HepG2 (cell line): ENCODE results near the gene TTC28. TPM values are rescaled to one million over a fixed set of nuclear protein-coding genes. Genes with fewer than 3 reads are reported as not detected.
A peak's percentile ranks its signal among the peaks of the same experiment; 100 is the strongest.

Experiments
- ARNTL ChIP-seq: sonication (generic); formaldehyde crosslinking; IDR thresholded peaks from 2 replicates; pipeline ENCODE4 v1.4.0; 2020; ENCODE audit warnings: mild to moderate bottlenecking, missing genetic modification reagents
- ATF7-NPFF ChIP-seq: sonication (generic); formaldehyde crosslinking; IDR thresholded peaks from 2 replicates; pipeline ENCODE4 v1.8.1; 2023; ENCODE audit warnings: mild to moderate bottlenecking, low read depth, missing genetic modification reagents, moderate library complexity
- BORCS8-MEF2B ChIP-seq: sonication (generic); formaldehyde crosslinking; IDR thresholded peaks from 2 replicates; pipeline ENCODE4 v1.8.0; 2022; ENCODE audit warnings: mild to moderate bottlenecking, missing genetic modification reagents
- IRF2 ChIP-seq: IDR thresholded peaks from 2 replicates; pipeline ENCODE4 v1.6.1; 2018; ENCODE audit warnings: missing genetic modification reagents, missing compliant biosample characterization
- KDM5B ChIP-seq: sonication (generic); formaldehyde crosslinking; IDR thresholded peaks from 2 replicates; pipeline ENCODE4 v1.4.0; 2020; ENCODE audit warnings: missing genetic modification reagents, mild to moderate bottlenecking, borderline replicate concordance
- MEIS2 ChIP-seq: sonication (generic); formaldehyde crosslinking; IDR thresholded peaks from 2 replicates; pipeline ENCODE4 v1.9.0; 2021; ENCODE audit warnings: mild to moderate bottlenecking, missing genetic modification reagents
- MIER3 ChIP-seq: IDR thresholded peaks from 2 replicates; pipeline ENCODE4 v1.6.1; 2016; ENCODE audit warnings: missing compliant biosample characterization, borderline replicate concordance
- MXD3 ChIP-seq: IDR thresholded peaks from 2 replicates; pipeline ENCODE4 v1.6.1; 2016; ENCODE audit warnings: mild to moderate bottlenecking, missing biosample characterization, missing genetic modification reagents
- PRDM4 ChIP-seq: sonication (generic); formaldehyde crosslinking; IDR thresholded peaks from 2 replicates; pipeline ENCODE4 v1.9.0; 2021; ENCODE audit warnings: missing genetic modification reagents, borderline replicate concordance
- SOX13 ChIP-seq, 3 experiments: fragments of 450-650 bp in 1 of 3; sonication (generic) in 1 of 3; formaldehyde crosslinking in 1 of 3; IDR thresholded peaks in 2 of 3; conservative IDR thresholded peaks in 1 of 3; 2 replicates each; pipeline versions ENCODE4 v1.5.0 to v1.6.1; 2016 to 2020; ENCODE audit warnings: antibody characterized with exemption in 1 of 3, mild to moderate bottlenecking in 1 of 3, missing compliant biosample characterization in 1 of 3, missing genetic modification reagents in 1 of 3, moderate library complexity in 1 of 3
- TCF12 ChIP-seq, 2 experiments: fragments of 450-650 bp in 1 of 2; sonication (generic) in 1 of 2; formaldehyde crosslinking in 1 of 2; IDR thresholded peaks; 2 replicates each; pipeline versions ENCODE4 v1.6.1 to v1.8.0; 2017 to 2022; ENCODE audit warnings: antibody characterized with exemption in 1 of 2, mild to moderate bottlenecking in 1 of 2, missing genetic modification reagents in 1 of 2, moderate library complexity in 1 of 2
- ZFP36L1 ChIP-seq: sonication (generic); formaldehyde crosslinking; IDR thresholded peaks from 2 replicates; pipeline ENCODE4 v1.8.0; 2022; ENCODE audit warnings: mild to moderate bottlenecking, missing genetic modification reagents, moderate library complexity
- ZNF251 ChIP-seq: sonication (generic); formaldehyde crosslinking; IDR thresholded peaks from 2 replicates; pipeline ENCODE4 v1.9.0; 2021; ENCODE audit warnings: mild to moderate bottlenecking, missing genetic modification reagents
- ZNF282 ChIP-seq: fragments of 450-650 bp; IDR thresholded peaks from 2 replicates; pipeline ENCODE4 v1.6.1; 2018; ENCODE audit not compliant: partially characterized antibody
- ZNF878 ChIP-seq: sonication (generic); formaldehyde crosslinking; IDR thresholded peaks from 2 replicates; pipeline ENCODE4 v1.8.1; 2023; ENCODE audit warnings: mild to moderate bottlenecking, missing genetic modification reagents, moderate library complexity
- ZSCAN22 ChIP-seq: sonication (generic); formaldehyde crosslinking; IDR thresholded peaks from 2 replicates; pipeline ENCODE4 v1.4.0; 2020; ENCODE audit warnings: mild to moderate bottlenecking, missing genetic modification reagents
- polyA plus RNA-seq, 8 experiments: library from polyadenylated mRNA; depleted of rRNA in 3 of 8; stranded (reverse) in 7 of 8; unstranded in 1 of 8; fragments of >200 nt; fragmentation: Illumina TruSeq in 4 of 8; extraction: Trizol in 4 of 8; gene quantifications; 2 replicates each; pipeline versions ENCODE4 v1.2.1 to v1.2.3, GENCODE V29; 2011 to 2016; ENCODE audit warnings: low read depth in 4 of 8, missing spikeins in 1 of 8, mixed read lengths in 1 of 8; ENCODE audit not compliant: insufficient read depth in 1 of 8
- total RNA-seq, 5 experiments: library from RNA; depleted of rRNA; stranded (reverse); fragments of >200 nt; fragmentation: Illumina TruSeq; extraction: Trizol; gene quantifications; 2 replicates each; pipeline ENCODE4 v1.2.3, GENCODE V29; 2016; ENCODE audit warnings: low read depth in 1 of 5
- TF ChIP-seq, protein P1 (sequence below): IDR thresholded peaks from 2 replicates; pipeline ENCODE4 v1.6.1; 2016; ENCODE audit warnings: missing genetic modification reagents, missing compliant biosample characterization
- TF ChIP-seq, protein P2 (sequence below): sonication (generic); formaldehyde crosslinking; IDR thresholded peaks from 2 replicates; pipeline ENCODE4 v1.4.0; 2020; ENCODE audit warnings: low read depth, mild to moderate bottlenecking, missing genetic modification reagents
- TF ChIP-seq, protein P3 (sequence below): sonication (generic); formaldehyde crosslinking; IDR thresholded peaks from 2 replicates; pipeline ENCODE4 v1.5.1; 2020; ENCODE audit warnings: mild to moderate bottlenecking, missing genetic modification reagents

The TTC28 gene
- total and polyA plus RNA-seq, 2 of the 13 experiments (the other 11 are each of a cell fraction or from before 2014, with no cell fraction given), result 4.2 to 13.1 TPM

DNA sequence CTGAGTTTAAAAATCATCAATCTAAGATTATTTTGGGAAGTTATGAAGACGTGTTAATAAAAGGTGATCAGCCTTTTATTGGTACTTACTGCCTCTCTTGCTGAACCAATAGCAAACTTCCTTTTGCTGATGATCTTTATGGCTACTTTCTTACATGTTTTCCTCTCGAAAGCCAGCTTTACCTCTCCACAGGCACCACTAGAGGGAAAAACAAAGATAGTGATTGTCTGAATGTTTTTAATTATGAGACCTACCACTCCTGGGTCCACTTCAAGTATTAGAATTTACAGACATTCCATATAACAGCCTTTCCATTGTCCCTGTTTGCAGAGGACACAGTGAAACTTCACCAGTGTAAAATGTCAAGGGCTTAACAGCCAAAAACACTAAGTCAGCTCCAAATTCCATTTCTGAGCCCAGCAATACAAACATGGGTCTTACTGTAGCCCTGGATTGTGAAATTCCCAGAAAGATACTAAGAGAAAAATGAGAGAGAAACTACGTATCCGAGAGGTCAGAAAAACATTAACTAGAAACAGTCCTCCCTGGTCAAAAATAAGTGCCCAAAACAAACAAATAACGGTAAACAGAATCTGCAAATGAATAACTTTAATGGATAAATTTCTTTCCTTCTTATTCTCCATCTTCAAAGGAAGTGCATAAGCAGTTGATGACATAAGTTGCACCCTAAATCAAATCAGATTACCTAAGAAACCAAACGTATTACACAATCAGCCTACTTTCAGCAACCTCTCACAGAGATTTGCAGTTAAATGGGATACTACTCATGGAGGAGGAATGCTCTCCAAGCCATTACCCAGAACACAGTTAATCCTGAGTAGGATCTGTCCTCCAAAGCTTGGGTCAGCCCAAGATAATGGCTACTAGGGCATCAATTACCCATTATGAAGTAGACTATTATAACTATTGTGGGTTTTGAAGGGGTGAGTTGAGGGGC, 32.5 kb upstream of the TTC28 start (continued):
- TF ChIP-seq SOX13 (IDR thresholded peaks at IDR 0.05) (0 out of 2 replicates have a peak, but pooled peaks have one; percentile 5), SOX13 (CRISPR knock-in tag; conservative IDR thresholded peaks at IDR 0.05 in 1 of 2, IDR thresholded peaks at IDR 0.05 in 1 of 2) (peak in 1 of 2 experiments; percentile 80; a peak in 2 of 4 replicates), PRDM4 (no peak), ZNF878 (CRISPR knock-in tag) (no peak), ARNTL (0 out of 2 replicates have a peak, but pooled peaks have one; percentile 51), ZFP36L1 (CRISPR knock-in tag) (no peak), ZNF282 (no peak), IRF2 (CRISPR knock-in tag) (no peak), KDM5B (no peak), MEIS2 (CRISPR knock-in tag) (no peak), MXD3 (CRISPR knock-in tag) (no peak), MIER3 (peak; percentile 15; the same call in 1 of the 2 replicates), TCF12 (IDR thresholded peaks at IDR 0.05) (no peak), TCF12 (CRISPR knock-in tag; IDR thresholded peaks at IDR 0.05) (0 out of 2 replicates have a peak, but pooled peaks have one; percentile 44), BORCS8-MEF2B (CRISPR knock-in tag) (no peak), ZSCAN22 (no peak), ZNF251 (CRISPR knock-in tag) (no peak), ATF7-NPFF (CRISPR knock-in tag) (no peak)
- TF ChIP-seq, protein P1, sequence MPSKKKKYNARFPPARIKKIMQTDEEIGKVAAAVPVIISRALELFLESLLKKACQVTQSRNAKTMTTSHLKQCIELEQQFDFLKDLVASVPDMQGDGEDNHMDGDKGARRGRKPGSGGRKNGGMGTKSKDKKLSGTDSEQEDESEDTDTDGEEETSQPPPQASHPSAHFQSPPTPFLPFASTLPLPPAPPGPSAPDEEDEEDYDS (CRISPR knock-in tag), result no peak; the same call in 1 of the 2 replicates
- TF ChIP-seq, protein P2, sequence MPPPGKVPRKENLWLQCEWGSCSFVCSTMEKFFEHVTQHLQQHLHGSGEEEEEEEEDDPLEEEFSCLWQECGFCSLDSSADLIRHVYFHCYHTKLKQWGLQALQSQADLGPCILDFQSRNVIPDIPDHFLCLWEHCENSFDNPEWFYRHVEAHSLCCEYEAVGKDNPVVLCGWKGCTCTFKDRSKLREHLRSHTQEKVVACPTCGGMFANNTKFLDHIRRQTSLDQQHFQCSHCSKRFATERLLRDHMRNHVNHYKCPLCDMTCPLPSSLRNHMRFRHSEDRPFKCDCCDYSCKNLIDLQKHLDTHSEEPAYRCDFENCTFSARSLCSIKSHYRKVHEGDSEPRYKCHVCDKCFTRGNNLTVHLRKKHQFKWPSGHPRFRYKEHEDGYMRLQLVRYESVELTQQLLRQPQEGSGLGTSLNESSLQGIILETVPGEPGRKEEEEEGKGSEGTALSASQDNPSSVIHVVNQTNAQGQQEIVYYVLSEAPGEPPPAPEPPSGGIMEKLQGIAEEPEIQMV (CRISPR knock-in tag), result no peak
- TF ChIP-seq, protein P3, sequence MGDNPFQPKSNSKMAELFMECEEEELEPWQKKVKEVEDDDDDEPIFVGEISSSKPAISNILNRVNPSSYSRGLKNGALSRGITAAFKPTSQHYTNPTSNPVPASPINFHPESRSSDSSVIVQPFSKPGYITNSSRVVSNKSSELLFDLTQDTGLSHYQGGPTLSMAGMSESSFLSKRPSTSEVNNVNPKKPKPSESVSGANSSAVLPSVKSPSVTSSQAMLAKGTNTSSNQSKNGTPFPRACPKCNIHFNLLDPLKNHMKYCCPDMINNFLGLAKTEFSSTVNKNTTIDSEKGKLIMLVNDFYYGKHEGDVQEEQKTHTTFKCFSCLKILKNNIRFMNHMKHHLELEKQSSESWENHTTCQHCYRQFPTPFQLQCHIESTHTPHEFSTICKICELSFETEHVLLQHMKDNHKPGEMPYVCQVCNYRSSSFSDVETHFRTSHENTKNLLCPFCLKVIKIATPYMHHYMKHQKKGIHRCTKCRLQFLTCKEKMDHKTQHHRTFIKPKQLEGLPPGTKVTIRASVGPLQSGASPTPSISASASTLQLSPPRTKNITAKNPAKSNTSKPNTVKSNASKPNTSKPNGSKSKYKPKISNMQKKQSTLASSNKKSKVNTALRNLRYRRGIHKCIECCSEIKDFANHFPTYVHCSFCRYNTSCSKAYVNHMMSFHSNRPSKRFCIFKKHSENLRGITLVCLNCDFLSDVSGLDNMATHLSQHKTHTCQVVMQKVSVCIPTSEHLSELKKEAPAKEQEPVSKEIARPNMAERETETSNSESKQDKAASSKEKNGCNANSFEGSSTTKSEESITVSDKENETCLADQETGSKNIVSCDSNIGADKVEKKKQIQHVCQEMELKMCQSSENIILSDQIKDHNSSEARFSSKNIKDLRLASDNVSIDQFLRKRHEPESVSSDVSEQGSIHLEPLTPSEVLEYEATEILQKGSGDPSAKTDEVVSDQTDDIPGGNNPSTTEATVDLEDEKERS, result no peak
